HG03097 (cell line): ENCODE data around the gene ADH7.
"Not testable (repeated sequence)": the region's sequence is repeated elsewhere in the genome, so short reads cannot be mapped to it uniquely, and the experiment has no call there.

Experiments used
- ATAC-seq: cut with Tn5 transposase; IDR thresholded peaks from one replicate; pipeline ENCODE4 v1.9.1; 2021; ENCODE audit not compliant: unreplicated experiment, low FRiP score

ADH7 gene

GRCh38 chr4:99417125-99417524 is 18.0 kb downstream of the ADH7 start:
- no peak for ATAC-seq

GRCh38 chr4:99415762-99416161 is 19.4 kb downstream of the ADH7 start:
- not testable (repeated sequence) for ATAC-seq

GRCh38 chr4:99414902-99415301 is 20.2 kb downstream of the ADH7 start:
- not testable (repeated sequence) for ATAC-seq

- ATAC-seq, result no peak
These were observed 20.7 kb downstream of the ADH7 start for GRCh38 chr4:99414401-99414800.

- ATAC-seq, result no peak
These were observed 22.0 kb downstream of the ADH7 start for GRCh38 chr4:99413140-99413539.

- ATAC-seq, result no peak
These were observed 24.1 kb downstream of the ADH7 start for GRCh38 chr4:99411041-99411440.

GRCh38 chr4:99410075-99410474 is 25.1 kb downstream of the ADH7 start:
- no peak for ATAC-seq

GRCh38 chr4:99408346-99408745 is 26.8 kb downstream of the ADH7 start:
- ATAC-seq, result no peak

- no peak for ATAC-seq
These were observed 29.6 kb downstream of the ADH7 start for GRCh38 chr4:99405433-99406115.

- peak; percentile 82 for ATAC-seq
These were observed 30.4 kb downstream of the ADH7 start for GRCh38 chr4:99404595-99405287.

- peak; percentile 75 for ATAC-seq
These were observed 31.6 kb downstream of the ADH7 start for GRCh38 chr4:99403380-99404184.

GRCh38 chr4:99402765-99403164 is 32.4 kb downstream of the ADH7 start:
- ATAC-seq, result no peak

GRCh38 chr4:99400831-99401230 is 34.3 kb downstream of the ADH7 start:
- no peak for ATAC-seq

GRCh38 chr4:99399017-99399416 is 36.1 kb downstream of the ADH7 start:
- ATAC-seq, result no peak

- ATAC-seq, result no peak
These were observed 39.4 kb downstream of the ADH7 start for GRCh38 chr4:99395595-99396364.

- no peak for ATAC-seq
These were observed 40.2 kb downstream of the ADH7 start for GRCh38 chr4:99394896-99395295.

GRCh38 chr4:99390055-99390454 is 45.1 kb downstream of the ADH7 start:
- ATAC-seq, result no peak

GRCh38 chr4:99389606-99390005 is 45.5 kb downstream of the ADH7 start:
- no peak for ATAC-seq

GRCh38 chr4:99383833-99384392 is 51.2 kb downstream of the ADH7 start:
- no peak for ATAC-seq

- no peak for ATAC-seq
These were observed 51.7 kb downstream of the ADH7 start for GRCh38 chr4:99383399-99383798.
